WTC11 (cell line): ENCODE measurements around the gene KCNQ4. TPM values are rescaled to one million over a fixed set of nuclear protein-coding genes. Genes with fewer than 3 reads are reported as not detected.

ENCODE experiments used
- ATAC-seq: fragments of 200-7000 bp; cut with Tn5 transposase; 2 replicates; pipeline ENCODE4 v1.10.0; 2021; ENCODE audit warnings: mild to moderate bottlenecking, moderate library complexity
- CTCF ChIA-PET: fragments of 300-600 bp; sonication (Branson Sonifier 250); formaldehyde crosslinking; loops from one replicate; lab custom pipeline; 2021; ENCODE audit warnings: antibody characterized with exemption; lab: Charles Lee
- POLR2A ChIA-PET: fragments of 350-600 bp; sonication (Branson Sonifier 250); formaldehyde crosslinking; loops from one replicate; lab custom pipeline; 2021; ENCODE audit warnings: antibody characterized with exemption; lab: Charles Lee
- DNase-seq: peaks from one replicate; pipeline ENCODE4 v3.0.0; 2021; ENCODE audit warnings: low spot score
- H3K27ac Mint-ChIP-seq: 2 replicates; pipeline ENCODE4 v1.8.0; 2021; ENCODE audit warnings: mixed read lengths
- H3K27me3 Mint-ChIP-seq: 2 replicates; pipeline ENCODE4 v1.8.0; 2021; ENCODE audit warnings: low read depth, mild to moderate bottlenecking, moderate library complexity, mixed read lengths
- H3K36me3 Mint-ChIP-seq: 2 replicates; pipeline ENCODE4 v1.8.0; 2021; ENCODE audit warnings: mixed read lengths
- H3K4me1 Mint-ChIP-seq: 2 replicates; pipeline ENCODE4 v1.8.0; 2022; ENCODE audit warnings: mixed read lengths
- H3K4me3 Mint-ChIP-seq: 2 replicates; pipeline ENCODE4 v1.8.0; 2021; ENCODE audit warnings: mild to moderate bottlenecking, moderate library complexity, mixed read lengths
- H3K9me3 Mint-ChIP-seq: 2 replicates; pipeline ENCODE4 v1.8.0; 2021; ENCODE audit warnings: mixed read lengths
- CBFB ChIP-seq: sonication (generic); formaldehyde crosslinking; IDR thresholded peaks from 2 replicates; pipeline ENCODE4 v1.8.1; 2022; ENCODE audit warnings: mild to moderate bottlenecking, low read depth, missing genetic modification reagents
- ELF4 ChIP-seq: sonication (generic); formaldehyde crosslinking; IDR thresholded peaks from 2 replicates; pipeline ENCODE4 v1.8.1; 2022; ENCODE audit warnings: low read depth, mild to moderate bottlenecking, moderate library complexity, missing genetic modification reagents
- FOXJ3 ChIP-seq: sonication (generic); formaldehyde crosslinking; IDR thresholded peaks from 2 replicates; pipeline ENCODE4 v1.9.0; 2021; ENCODE audit warnings: missing genetic modification reagents, mild to moderate bottlenecking, borderline replicate concordance
- KAT7 ChIP-seq: sonication (generic); formaldehyde crosslinking; IDR thresholded peaks from 2 replicates; pipeline ENCODE4 v1.8.1; 2023; ENCODE audit warnings: missing genetic modification reagents, mild to moderate bottlenecking, borderline replicate concordance
- MYBL2 ChIP-seq: sonication (generic); formaldehyde crosslinking; IDR thresholded peaks from 2 replicates; pipeline ENCODE4 v1.8.1; 2023; ENCODE audit warnings: mild to moderate bottlenecking, moderate library complexity, missing genetic modification reagents
- OVOL2 ChIP-seq: fragments of 250-450 bp; sonication (Bioruptor Pico); IDR thresholded peaks from 2 replicates; pipeline ENCODE4 v1.9.0; 2021; ENCODE audit warnings: mild to moderate bottlenecking, borderline replicate concordance
- RELA ChIP-seq: sonication (generic); formaldehyde crosslinking; IDR thresholded peaks from 2 replicates; pipeline ENCODE4 v1.8.1; 2022; ENCODE audit warnings: missing genetic modification reagents, mild to moderate bottlenecking, borderline replicate concordance
- RORB ChIP-seq: fragments of 250-450 bp; sonication (Bioruptor Pico); IDR thresholded peaks from 2 replicates; pipeline ENCODE4 v1.9.0; 2021; ENCODE audit warnings: mild to moderate bottlenecking
- SMAD3 ChIP-seq: sonication (generic); formaldehyde crosslinking; IDR thresholded peaks from 2 replicates; pipeline ENCODE4 v1.8.0; 2022; ENCODE audit warnings: missing genetic modification reagents, mild to moderate bottlenecking, borderline replicate concordance
- TCF7 ChIP-seq: sonication (generic); formaldehyde crosslinking; IDR thresholded peaks from 2 replicates; pipeline ENCODE4 v1.8.0; 2022; ENCODE audit warnings: mild to moderate bottlenecking, low read depth, missing genetic modification reagents, moderate library complexity
- TEAD4 ChIP-seq: sonication (generic); formaldehyde crosslinking; IDR thresholded peaks from 2 replicates; pipeline ENCODE4 v1.8.0; 2022; ENCODE audit warnings: mild to moderate bottlenecking, missing genetic modification reagents
- ZNF263 ChIP-seq: sonication (generic); formaldehyde crosslinking; IDR thresholded peaks from 2 replicates; pipeline ENCODE4 v1.8.1; 2022; ENCODE audit warnings: low read depth, mild to moderate bottlenecking, moderate library complexity, missing genetic modification reagents
- ZNF416 ChIP-seq: fragments of 250-450 bp; sonication (Bioruptor Pico); IDR thresholded peaks from 2 replicates; pipeline ENCODE4 v1.9.0; 2021; ENCODE audit warnings: mild to moderate bottlenecking, inconsistent platforms
- ZNF671 ChIP-seq: fragments of 250-450 bp; sonication (Bioruptor Pico); IDR thresholded peaks from 2 replicates; pipeline ENCODE4 v1.8.0; 2021; ENCODE audit warnings: mild to moderate bottlenecking
- total RNA-seq: library from RNA; stranded (reverse); gene quantifications from 3 replicates; pipeline ENCODE4 v1.2.3, GENCODE V29; 2021
- TF ChIP-seq, protein P1 (sequence below): fragments of 250-450 bp; sonication (Bioruptor Pico); IDR thresholded peaks from 2 replicates; pipeline ENCODE4 v1.9.0; 2021; ENCODE audit warnings: mild to moderate bottlenecking
- TF ChIP-seq, protein P2 (sequence below): sonication (generic); formaldehyde crosslinking; IDR thresholded peaks from 2 replicates; pipeline ENCODE4 v1.8.0; 2022; ENCODE audit warnings: mild to moderate bottlenecking, missing genetic modification reagents
- TF ChIP-seq, protein P3 (sequence below): sonication (generic); formaldehyde crosslinking; IDR thresholded peaks from 2 replicates; pipeline ENCODE4 v1.8.0; 2023; ENCODE audit warnings: mild to moderate bottlenecking, missing genetic modification reagents
- TF ChIP-seq, protein P4 (sequence below): sonication (generic); formaldehyde crosslinking; IDR thresholded peaks from 2 replicates; pipeline ENCODE4 v1.8.0; 2022; ENCODE audit warnings: mild to moderate bottlenecking, missing genetic modification reagents
- TF ChIP-seq, protein P5 (sequence below): sonication (generic); formaldehyde crosslinking; IDR thresholded peaks from 2 replicates; pipeline ENCODE4 v1.8.0; 2022; ENCODE audit warnings: mild to moderate bottlenecking, missing genetic modification reagents
- TF ChIP-seq, protein P6 (sequence below): sonication (generic); formaldehyde crosslinking; conservative IDR thresholded peaks from 2 replicates; pipeline ENCODE4 v1.8.1; 2022; ENCODE audit warnings: mild to moderate bottlenecking, missing genetic modification reagents
- TF ChIP-seq, protein P7 (sequence below): sonication (generic); formaldehyde crosslinking; IDR thresholded peaks from 2 replicates; pipeline ENCODE4 v1.8.0; 2023; ENCODE audit warnings: missing genetic modification reagents

The KCNQ4 gene
- total RNA-seq, 1 experiment from 2014 or later = 4.0 TPM

DNA sequence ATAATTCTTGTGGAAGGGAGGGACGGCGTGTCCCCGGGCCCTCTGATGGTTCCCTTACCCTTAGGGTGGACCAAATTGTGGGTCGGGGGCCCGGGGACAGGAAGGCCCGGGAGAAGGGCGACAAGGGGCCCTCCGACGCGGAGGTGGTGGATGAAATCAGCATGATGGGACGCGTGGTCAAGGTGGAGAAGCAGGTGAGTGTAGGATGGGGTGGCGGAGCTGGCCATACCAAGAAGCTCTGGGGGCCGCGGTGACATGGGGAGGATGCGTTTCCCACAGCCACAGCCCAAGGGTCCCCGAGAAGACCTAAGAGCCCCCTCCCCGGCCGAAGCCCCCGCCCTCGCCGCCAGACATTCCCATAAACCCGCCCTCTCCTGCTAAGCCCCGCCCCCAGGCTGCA, 54.0 kb downstream of the KCNQ4 start (continued):
- TF ChIP-seq SMAD3 (CRISPR knock-in tag) (no peak), ZNF416 (CRISPR knock-in tag) (no peak), ELF4 (CRISPR knock-in tag) (no peak), RELA (CRISPR knock-in tag) (no peak), OVOL2 (no peak)
- TF ChIP-seq, protein P1, sequence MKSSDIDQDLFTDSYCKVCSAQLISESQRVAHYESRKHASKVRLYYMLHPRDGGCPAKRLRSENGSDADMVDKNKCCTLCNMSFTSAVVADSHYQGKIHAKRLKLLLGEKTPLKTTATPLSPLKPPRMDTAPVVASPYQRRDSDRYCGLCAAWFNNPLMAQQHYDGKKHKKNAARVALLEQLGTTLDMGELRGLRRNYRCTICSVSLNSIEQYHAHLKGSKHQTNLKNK (CRISPR knock-in tag) = no peak
- TF ChIP-seq, protein P2, sequence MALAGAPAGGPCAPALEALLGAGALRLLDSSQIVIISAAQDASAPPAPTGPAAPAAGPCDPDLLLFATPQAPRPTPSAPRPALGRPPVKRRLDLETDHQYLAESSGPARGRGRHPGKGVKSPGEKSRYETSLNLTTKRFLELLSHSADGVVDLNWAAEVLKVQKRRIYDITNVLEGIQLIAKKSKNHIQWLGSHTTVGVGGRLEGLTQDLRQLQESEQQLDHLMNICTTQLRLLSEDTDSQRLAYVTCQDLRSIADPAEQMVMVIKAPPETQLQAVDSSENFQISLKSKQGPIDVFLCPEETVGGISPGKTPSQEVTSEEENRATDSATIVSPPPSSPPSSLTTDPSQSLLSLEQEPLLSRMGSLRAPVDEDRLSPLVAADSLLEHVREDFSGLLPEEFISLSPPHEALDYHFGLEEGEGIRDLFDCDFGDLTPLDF (CRISPR knock-in tag) = no peak
- TF ChIP-seq, protein P3, sequence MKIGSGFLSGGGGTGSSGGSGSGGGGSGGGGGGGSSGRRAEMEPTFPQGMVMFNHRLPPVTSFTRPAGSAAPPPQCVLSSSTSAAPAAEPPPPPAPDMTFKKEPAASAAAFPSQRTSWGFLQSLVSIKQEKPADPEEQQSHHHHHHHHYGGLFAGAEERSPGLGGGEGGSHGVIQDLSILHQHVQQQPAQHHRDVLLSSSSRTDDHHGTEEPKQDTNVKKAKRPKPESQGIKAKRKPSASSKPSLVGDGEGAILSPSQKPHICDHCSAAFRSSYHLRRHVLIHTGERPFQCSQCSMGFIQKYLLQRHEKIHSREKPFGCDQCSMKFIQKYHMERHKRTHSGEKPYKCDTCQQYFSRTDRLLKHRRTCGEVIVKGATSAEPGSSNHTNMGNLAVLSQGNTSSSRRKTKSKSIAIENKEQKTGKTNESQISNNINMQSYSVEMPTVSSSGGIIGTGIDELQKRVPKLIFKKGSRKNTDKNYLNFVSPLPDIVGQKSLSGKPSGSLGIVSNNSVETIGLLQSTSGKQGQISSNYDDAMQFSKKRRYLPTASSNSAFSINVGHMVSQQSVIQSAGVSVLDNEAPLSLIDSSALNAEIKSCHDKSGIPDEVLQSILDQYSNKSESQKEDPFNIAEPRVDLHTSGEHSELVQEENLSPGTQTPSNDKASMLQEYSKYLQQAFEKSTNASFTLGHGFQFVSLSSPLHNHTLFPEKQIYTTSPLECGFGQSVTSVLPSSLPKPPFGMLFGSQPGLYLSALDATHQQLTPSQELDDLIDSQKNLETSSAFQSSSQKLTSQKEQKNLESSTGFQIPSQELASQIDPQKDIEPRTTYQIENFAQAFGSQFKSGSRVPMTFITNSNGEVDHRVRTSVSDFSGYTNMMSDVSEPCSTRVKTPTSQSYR (CRISPR knock-in tag) = no peak

DNA sequence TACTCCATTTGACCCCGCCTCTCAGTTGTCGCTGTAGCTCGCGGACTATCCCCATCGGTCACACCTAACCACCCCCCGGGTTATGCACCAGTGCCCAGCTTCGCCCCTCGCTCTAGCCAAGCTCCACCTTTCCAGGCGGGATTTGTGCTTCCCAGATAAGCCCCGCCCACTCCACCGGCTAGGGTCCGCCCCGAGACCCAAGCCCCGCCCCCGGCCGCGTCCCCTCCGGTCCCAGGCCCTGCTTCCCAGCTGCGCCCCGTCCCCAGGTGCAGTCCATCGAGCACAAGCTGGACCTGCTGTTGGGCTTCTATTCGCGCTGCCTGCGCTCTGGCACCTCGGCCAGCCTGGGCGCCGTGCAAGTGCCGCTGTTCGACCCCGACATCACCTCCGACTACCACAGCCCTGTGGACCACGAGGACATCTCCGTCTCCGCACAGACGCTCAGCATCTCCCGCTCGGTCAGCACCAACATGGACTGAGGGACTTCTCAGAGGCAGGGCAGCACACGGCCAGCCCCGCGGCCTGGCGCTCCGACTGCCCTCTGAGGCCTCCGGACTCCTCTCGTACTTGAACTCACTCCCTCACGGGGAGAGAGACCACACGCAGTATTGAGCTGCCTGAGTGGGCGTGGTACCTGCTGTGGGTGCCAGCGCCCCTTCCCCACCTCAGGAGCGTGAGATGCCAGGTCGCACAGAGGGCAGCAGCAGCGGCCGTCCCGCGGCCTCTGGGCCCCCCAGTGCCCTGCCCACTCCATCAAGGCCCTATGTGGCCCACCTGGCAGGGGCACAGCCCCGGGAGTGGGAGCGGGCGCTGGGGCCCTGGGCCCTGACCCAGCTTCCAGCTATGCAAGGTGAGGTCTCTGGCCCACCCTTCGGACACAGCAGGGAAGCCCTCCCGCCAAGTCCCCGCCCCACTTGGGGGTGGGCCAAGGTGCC, 54.7 kb downstream of the KCNQ4 start:
- H3K27me3 Mint-ChIP-seq = no peaks in the 10 kb centered on the region
- no peak overlapping the region for H3K27ac Mint-ChIP-seq
- ATAC-seq (peak; percentile 84), DNase-seq (peak; percentile 73)
- peaks cover 11% of the 10 kb centered on the region for H3K9me3 Mint-ChIP-seq
- peaks cover 3% of the 10 kb centered on the region; the same call in 1 of the 2 replicates for H3K36me3 Mint-ChIP-seq
- H3K4me3 Mint-ChIP-seq = no peak overlapping the region
- peaks cover 6% of the 10 kb centered on the region for H3K4me1 Mint-ChIP-seq
- POLR2A ChIA-PET = interaction anchor here (0.9 kb wide), 1 partner anchor 41 kb away, joined by 3 read pairs; no protein-coding TSS in a partner anchor
- CTCF ChIA-PET = interaction anchor here (0.9 to 3.0 kb wide), 3 partner anchors 11 to 64 kb away, joined by 3 to 16 read pairs (median 4); no protein-coding TSS in a partner anchor
- TF ChIP-seq, protein P4, sequence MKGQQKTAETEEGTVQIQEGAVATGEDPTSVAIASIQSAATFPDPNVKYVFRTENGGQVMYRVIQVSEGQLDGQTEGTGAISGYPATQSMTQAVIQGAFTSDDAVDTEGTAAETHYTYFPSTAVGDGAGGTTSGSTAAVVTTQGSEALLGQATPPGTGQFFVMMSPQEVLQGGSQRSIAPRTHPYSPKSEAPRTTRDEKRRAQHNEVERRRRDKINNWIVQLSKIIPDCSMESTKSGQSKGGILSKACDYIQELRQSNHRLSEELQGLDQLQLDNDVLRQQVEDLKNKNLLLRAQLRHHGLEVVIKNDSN (CRISPR knock-in tag) = no peak
- TF ChIP-seq, protein P5, sequence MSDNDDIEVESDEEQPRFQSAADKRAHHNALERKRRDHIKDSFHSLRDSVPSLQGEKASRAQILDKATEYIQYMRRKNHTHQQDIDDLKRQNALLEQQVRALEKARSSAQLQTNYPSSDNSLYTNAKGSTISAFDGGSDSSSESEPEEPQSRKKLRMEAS (CRISPR knock-in tag) = no peak
- no peak for TF ChIP-seq ZNF263 (CRISPR knock-in tag)
- TF ChIP-seq, protein P6, sequence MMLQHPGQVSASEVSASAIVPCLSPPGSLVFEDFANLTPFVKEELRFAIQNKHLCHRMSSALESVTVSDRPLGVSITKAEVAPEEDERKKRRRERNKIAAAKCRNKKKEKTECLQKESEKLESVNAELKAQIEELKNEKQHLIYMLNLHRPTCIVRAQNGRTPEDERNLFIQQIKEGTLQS (CRISPR knock-in tag) = no peak
- no peak for TF ChIP-seq TEAD4 (CRISPR knock-in tag)
- TF ChIP-seq MYBL2 (CRISPR knock-in tag) = no peak
- TF ChIP-seq TCF7 (CRISPR knock-in tag) = no peak
- no peak for TF ChIP-seq KAT7 (CRISPR knock-in tag)
- TF ChIP-seq CBFB = no peak
- TF ChIP-seq, protein P3 (CRISPR knock-in tag) = no peak
- no peak for TF ChIP-seq OVOL2
- no peak for TF ChIP-seq RORB (CRISPR knock-in tag)
- TF ChIP-seq, protein P7, sequence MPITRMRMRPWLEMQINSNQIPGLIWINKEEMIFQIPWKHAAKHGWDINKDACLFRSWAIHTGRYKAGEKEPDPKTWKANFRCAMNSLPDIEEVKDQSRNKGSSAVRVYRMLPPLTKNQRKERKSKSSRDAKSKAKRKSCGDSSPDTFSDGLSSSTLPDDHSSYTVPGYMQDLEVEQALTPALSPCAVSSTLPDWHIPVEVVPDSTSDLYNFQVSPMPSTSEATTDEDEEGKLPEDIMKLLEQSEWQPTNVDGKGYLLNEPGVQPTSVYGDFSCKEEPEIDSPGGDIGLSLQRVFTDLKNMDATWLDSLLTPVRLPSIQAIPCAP = no peak
- TF ChIP-seq ZNF671 (CRISPR knock-in tag) = no peak
- TF ChIP-seq FOXJ3 (CRISPR knock-in tag) = no peak
